Epithelial cell of esophagus (primary cell): Measurements from ENCODE around the gene MAFB.
"Not testable (repeated sequence)": the region's sequence is repeated elsewhere in the genome, so short reads cannot be mapped to it uniquely, and the experiment has no call there.

Source experiments
- DNase-seq: peaks from one replicate; pipeline ENCODE4 v3.0.0; 2010; ENCODE audit warnings: low read depth
- H3K4me3 ChIP-seq: 2 replicates; pipeline ENCODE4 v1.5.1; 2011; ENCODE audit warnings: mild to moderate bottlenecking, low read length, control low read depth
- CTCF ChIP-seq: IDR thresholded peaks from 2 replicates; pipeline ENCODE4 v1.5.1; 2011; ENCODE audit warnings: low read depth, mild to moderate bottlenecking, low read length, control low read depth, inconsistent platforms; ENCODE audit not compliant: insufficient read depth; ENCODE audit errors: missing control alignments

MAFB gene

GRCh38 chr20:40689100-40689942 is at the start of gene MAFB:
Gene MAFB (minus strand): TSS chr20:40689236. CDS start chr20:40688850, 386 bp downstream.
- no peak for TF ChIP-seq CTCF
- H3K4me3 ChIP-seq = peak within 1 kb of the TSS; percentile 84
- peak; percentile 94 for DNase-seq

- not testable (repeated sequence) for DNase-seq, H3K4me3 ChIP-seq
These were observed 47.4 kb upstream of the MAFB start for GRCh38 chr20:40736468-40736867.

GRCh38 chr20:40728996-40729395 is 40.0 kb upstream of the MAFB start:
- DNase-seq = no peak
- no peak for TF ChIP-seq CTCF

GRCh38 chr20:40728470-40728869 is 39.4 kb upstream of the MAFB start:
- H3K4me3 ChIP-seq = no peak overlapping the region
- TF ChIP-seq CTCF = no peak
- no peak for DNase-seq

More at GRCh38 chr20:40728996-40729395, 40.0 kb upstream of the MAFB start:
- no peak overlapping the region for H3K4me3 ChIP-seq

GRCh38 chr20:40727960-40728359 is 38.9 kb upstream of the MAFB start:
- DNase-seq = peak; percentile 68

GRCh38 chr20:40726776-40727175 is 37.7 kb upstream of the MAFB start:
- no peak overlapping the region for H3K4me3 ChIP-seq
- TF ChIP-seq CTCF = no peak
- no peak for DNase-seq

More at GRCh38 chr20:40727960-40728359, 38.9 kb upstream of the MAFB start:
- H3K4me3 ChIP-seq = no peak overlapping the region
- TF ChIP-seq CTCF = no peak

GRCh38 chr20:40724566-40724965 is 35.5 kb upstream of the MAFB start:
- no peak overlapping the region for H3K4me3 ChIP-seq
- TF ChIP-seq CTCF = no peak
- no peak for DNase-seq
